ENCODE measurements around the gene ACVR1C. TPM values are rescaled to one million over a fixed set of nuclear protein-coding genes. Genes with fewer than 3 reads are reported as not detected.

Gene ACVR1C
- total RNA-seq: under 1 TPM in 3 of 4 donors, not detected in 1; under 0.01 to 0.71 (median 0.06) TPM

DNA sequence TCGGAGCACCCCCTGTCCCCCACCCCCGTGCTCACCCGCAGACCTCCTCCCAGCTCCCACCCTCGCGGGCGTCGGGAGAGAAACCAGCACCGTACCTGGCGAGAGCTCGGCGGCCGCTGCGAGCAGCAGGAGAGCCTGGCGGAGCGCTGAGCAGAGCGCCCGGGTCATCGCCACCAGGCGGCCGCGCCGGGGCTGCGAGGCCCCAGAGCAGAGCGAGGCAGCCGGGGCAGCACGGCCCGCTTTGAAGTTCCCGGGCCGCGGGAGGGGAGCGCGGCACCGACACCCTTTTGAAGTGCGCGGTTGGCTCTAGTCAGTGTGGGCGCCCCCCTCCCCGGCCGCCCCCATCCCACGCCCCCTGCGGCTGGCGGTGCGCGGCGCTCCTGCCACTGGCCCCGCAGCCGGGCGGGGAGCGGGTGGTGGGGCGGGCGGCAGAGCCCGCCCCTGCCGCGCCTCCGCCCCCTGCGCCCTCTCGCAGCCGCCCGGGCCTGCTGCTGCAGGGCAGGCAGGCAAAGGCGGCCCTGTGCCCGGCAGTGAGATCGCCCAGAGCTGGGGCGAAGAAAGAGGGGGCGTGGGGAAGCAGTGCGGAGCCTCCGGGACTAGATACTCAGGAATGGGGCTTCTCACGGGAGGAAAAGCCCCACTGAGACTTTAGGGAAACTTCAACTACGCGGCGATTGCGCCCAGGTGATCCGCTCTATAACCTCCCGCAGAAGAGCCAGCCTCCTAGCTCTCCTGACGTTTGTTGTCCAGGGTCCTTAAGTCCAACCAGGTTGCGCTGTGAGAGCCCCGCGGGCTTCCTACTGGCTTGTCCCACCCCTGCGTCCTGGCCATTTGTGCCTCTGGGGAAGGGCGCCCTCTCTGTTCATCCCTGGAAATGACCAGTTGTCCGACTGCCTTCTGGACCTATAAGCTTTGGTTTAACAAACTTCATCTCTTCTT lies at the start of gene ACVR1C:
Gene ACVR1C (minus strand): TSS at position 388 of the 939 bp plus-strand sequence. CDS start 220 bp downstream, at position 168.
- WGBS: 0% methylated on average over 10 of the region's 79 CpGs
- no peak for DNase-seq (ENCODE audit: extremely low spot score)
- H3K9me3 ChIP-seq: no peaks in the 10 kb centered on the region
- H3K36me3 ChIP-seq: no peaks in the 10 kb centered on the region
- intact Hi-C loops (cut with DNase I): no loop called here
- TF ChIP-seq, protein P1, sequence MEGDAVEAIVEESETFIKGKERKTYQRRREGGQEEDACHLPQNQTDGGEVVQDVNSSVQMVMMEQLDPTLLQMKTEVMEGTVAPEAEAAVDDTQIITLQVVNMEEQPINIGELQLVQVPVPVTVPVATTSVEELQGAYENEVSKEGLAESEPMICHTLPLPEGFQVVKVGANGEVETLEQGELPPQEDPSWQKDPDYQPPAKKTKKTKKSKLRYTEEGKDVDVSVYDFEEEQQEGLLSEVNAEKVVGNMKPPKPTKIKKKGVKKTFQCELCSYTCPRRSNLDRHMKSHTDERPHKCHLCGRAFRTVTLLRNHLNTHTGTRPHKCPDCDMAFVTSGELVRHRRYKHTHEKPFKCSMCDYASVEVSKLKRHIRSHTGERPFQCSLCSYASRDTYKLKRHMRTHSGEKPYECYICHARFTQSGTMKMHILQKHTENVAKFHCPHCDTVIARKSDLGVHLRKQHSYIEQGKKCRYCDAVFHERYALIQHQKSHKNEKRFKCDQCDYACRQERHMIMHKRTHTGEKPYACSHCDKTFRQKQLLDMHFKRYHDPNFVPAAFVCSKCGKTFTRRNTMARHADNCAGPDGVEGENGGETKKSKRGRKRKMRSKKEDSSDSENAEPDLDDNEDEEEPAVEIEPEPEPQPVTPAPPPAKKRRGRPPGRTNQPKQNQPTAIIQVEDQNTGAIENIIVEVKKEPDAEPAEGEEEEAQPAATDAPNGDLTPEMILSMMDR (IDR thresholded peaks at IDR 0.05): peak; percentile 29 to 43 (median 34)
- no peak for TF ChIP-seq POLR2A (IDR thresholded peaks at IDR 0.05; ENCODE audit: low read depth)
- H3K4me1 ChIP-seq: peaks cover 5 to 18% (median 13%) of the 10 kb centered on the region in 4 donors
- H3K4me3 ChIP-seq: peak within 1 kb of the TSS; percentile 55 to 73 (median 60)
- peaks cover 0 to 10% (median 0%) of the 10 kb centered on the region in 4 donors for H3K27me3 ChIP-seq
- H3K27ac ChIP-seq (replicated peaks in 1 of 4): no peak within 1 kb of the TSS

DNA sequence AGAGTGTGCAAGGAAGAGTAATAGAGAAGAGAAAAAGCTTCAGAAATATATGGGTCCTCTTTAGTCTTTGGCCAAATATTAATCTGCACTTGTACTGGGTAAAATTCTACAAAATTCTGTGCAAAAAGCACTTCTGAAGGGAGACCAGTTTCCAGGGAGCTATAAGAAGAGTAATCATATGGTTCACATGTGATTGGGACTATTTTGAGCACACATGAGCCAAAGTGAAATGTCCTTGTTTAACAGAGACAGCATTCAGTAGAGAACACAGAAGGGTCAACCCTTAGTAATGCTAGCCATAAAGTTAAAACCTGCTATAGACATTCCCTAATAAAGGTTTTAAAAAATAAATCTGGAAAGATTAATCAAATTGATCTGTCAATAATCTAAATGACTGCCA lies 49.3 kb upstream of the ACVR1C start:
- no peaks in the 10 kb centered on the region for H3K36me3 ChIP-seq
- TF ChIP-seq EP300 (IDR thresholded peaks at IDR 0.05) (no peak), POLR2AphosphoS5 (IDR thresholded peaks at IDR 0.05) (no peak), POLR2A (IDR thresholded peaks at IDR 0.05; ENCODE audit: low read depth) (no peak)
- TF ChIP-seq, protein P1 (IDR thresholded peaks at IDR 0.05): no peak
- no peak overlapping the region for H3K4me3 ChIP-seq
- H3K4me1 ChIP-seq: no peaks in the 10 kb centered on the region
- intact Hi-C loops (cut with DNase I): no loop called here
- no peaks in the 10 kb centered on the region for H3K9me3 ChIP-seq
- no peak overlapping the region for H3K27ac ChIP-seq (replicated peaks in 1 of 4)
- no peak for DNase-seq (ENCODE audit: extremely low spot score)
- H3K27me3 ChIP-seq: no peaks in the 10 kb centered on the region

DNA sequence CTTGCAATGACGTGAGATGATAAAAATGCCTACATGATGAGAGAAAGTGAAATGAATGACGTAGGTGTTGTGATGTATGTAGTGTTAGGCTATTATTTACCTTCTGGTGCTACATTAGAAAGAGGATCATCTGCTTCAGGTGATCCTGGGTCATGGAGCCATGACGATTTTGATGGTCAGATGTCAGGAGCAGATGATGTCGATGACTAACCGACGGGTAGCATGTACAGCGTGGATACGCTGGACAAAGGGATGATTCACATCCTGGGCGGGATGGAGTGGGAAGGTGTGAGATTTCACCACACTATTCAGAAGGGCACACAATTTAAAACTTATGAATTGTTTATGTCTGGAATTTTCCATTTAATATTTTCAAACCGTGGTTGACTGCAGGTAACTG lies 43.5 kb upstream of the ACVR1C start:
- no peak for DNase-seq (ENCODE audit: extremely low spot score)
- Histone ChIP-seq H3K27ac (replicated peaks in 1 of 4) (no peak overlapping the region), H3K9me3 (no peaks in the 10 kb centered on the region), H3K36me3 (no peaks in the 10 kb centered on the region), H3K4me1 (no peaks in the 10 kb centered on the region), H3K27me3 (no peaks in the 10 kb centered on the region), H3K4me3 (no peak overlapping the region)
- intact Hi-C loops (cut with DNase I): no loop called here
- 87% methylated on average over 10 of the region's 10 CpGs for WGBS
- TF ChIP-seq, protein P1 (IDR thresholded peaks at IDR 0.05): no peak
- TF ChIP-seq EP300 (IDR thresholded peaks at IDR 0.05) (no peak), POLR2AphosphoS5 (IDR thresholded peaks at IDR 0.05) (no peak), POLR2A (IDR thresholded peaks at IDR 0.05; ENCODE audit: low read depth) (no peak)

DNA sequence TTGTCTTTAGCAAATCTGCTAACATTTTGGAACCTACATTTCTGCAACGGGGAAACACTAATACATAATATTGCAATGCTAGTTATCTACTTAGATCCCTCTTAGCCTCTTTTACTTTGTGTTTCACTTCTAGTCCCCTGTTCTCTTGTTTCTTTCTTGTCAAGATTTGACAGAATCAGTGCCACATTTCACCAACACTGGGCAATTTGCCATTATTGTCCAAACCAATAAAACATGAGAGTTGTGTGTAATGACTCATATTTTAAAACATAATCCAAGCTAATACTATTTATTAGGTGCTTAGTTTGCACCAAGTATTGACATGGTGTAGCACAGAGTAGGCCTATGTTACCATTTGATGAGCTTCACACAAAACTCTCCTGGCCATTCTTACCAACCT lies 33.7 kb upstream of the ACVR1C start:
- no peak for DNase-seq (ENCODE audit: extremely low spot score)
- Histone ChIP-seq H3K4me1 (no peaks in the 10 kb centered on the region), H3K27ac (replicated peaks in 1 of 4) (no peak overlapping the region), H3K36me3 (no peaks in the 10 kb centered on the region), H3K9me3 (peaks cover 0 to 4% (median 0%) of the 10 kb centered on the region in 4 donors), H3K27me3 (no peaks in the 10 kb centered on the region), H3K4me3 (no peak overlapping the region)
- 85% methylated on average over 1 of the region's 1 CpG for WGBS
- intact Hi-C loops (cut with DNase I): no loop called here
- TF ChIP-seq POLR2A (IDR thresholded peaks at IDR 0.05; ENCODE audit: low read depth): no peak
- TF ChIP-seq, protein P1 (IDR thresholded peaks at IDR 0.05): no peak

All from esophagus muscularis mucosa (tissue), 4 donors.